SK-N-SH (cell line): ENCODE data around the gene GPD1L. TPM values are rescaled to one million over a fixed set of nuclear protein-coding genes. Genes with fewer than 3 reads are reported as not detected.

Source experiments
- CTCF ChIA-PET: fragments of 300-600, 350-600 bp; formaldehyde crosslinking; extraction: SDS; loops from one replicate; lab custom pipeline; 2021; lab: Yijun Ruan, JAX
- POLR2A ChIA-PET: fragments of 350-600 bp; sonication (Branson Sonifier 250); formaldehyde crosslinking; extraction: SDS; loops from one replicate; lab custom pipeline; 2020; ENCODE audit warnings: antibody characterized with exemption, inconsistent platforms; lab: Yijun Ruan, JAX
- DNase-seq: peaks from one replicate; pipeline ENCODE4 v3.0.0; 2012
- H2AFZ ChIP-seq: fragments of 200-600 bp; sonication (generic); 2 replicates; pipeline ENCODE4 v1.8.1; 2016; ENCODE audit warnings: antibody characterized with exemption, mild to moderate bottlenecking, low read depth
- H3F3A ChIP-seq: fragments of 200-600 bp; sonication (generic); replicated peaks from 2 replicates; pipeline ENCODE3; 2016; ENCODE audit warnings: antibody characterized with exemption, mild to moderate bottlenecking; ENCODE audit not compliant: insufficient read depth
- H3K27ac ChIP-seq, 2 experiments: fragments of 200-500 bp in 1 of 2; fragments of 200-600 bp in 1 of 2; sonication (Bioruptor generic) in 1 of 2; sonication (generic), shearing (Covaris generic) in 1 of 2; 2 replicates each; pipeline versions ENCODE4 v1.5.1 to v1.6.1; 2014 to 2016; ENCODE audit warnings: low read depth in 2 of 2, inconsistent platforms in 1 of 2, low read length in 1 of 2, mild to moderate bottlenecking in 1 of 2, mixed read lengths in 1 of 2
- H3K27me3 ChIP-seq: fragments of 200-600 bp; sonication (generic), shearing (Covaris generic); 2 replicates; pipeline ENCODE4 v1.6.1; 2016; ENCODE audit warnings: mixed run types; ENCODE audit not compliant: insufficient read depth
- H3K36me3 ChIP-seq, 2 experiments: fragments of 200-500 bp in 1 of 2; fragments of 200-600 bp in 1 of 2; sonication (Bioruptor generic) in 1 of 2; sonication (generic) in 1 of 2; replicated peaks in 1 of 2; 2 replicates each; pipeline versions ENCODE3 to v1.5.1; 2014 to 2016; ENCODE audit warnings: low read length in 1 of 2, mild to moderate bottlenecking in 1 of 2; ENCODE audit not compliant: insufficient read depth in 2 of 2, control insufficient read depth in 1 of 2
- H3K4me1 ChIP-seq, 2 experiments: fragments of 200-500 bp in 1 of 2; fragments of 200-600 bp in 1 of 2; sonication (Bioruptor generic) in 1 of 2; sonication (generic), shearing (Covaris generic) in 1 of 2; 2 replicates each; pipeline versions ENCODE4 v1.5.1 to v1.6.1; 2014 to 2016; ENCODE audit warnings: low read depth in 1 of 2, low read length in 1 of 2, mixed run types in 1 of 2; ENCODE audit not compliant: insufficient read depth in 2 of 2, control insufficient read depth in 1 of 2
- H3K4me2 ChIP-seq: fragments of 200-600 bp; sonication (generic), shearing (Covaris generic); 2 replicates; pipeline ENCODE4 v1.6.1; 2017; ENCODE audit warnings: mixed run types
- H3K4me3 ChIP-seq, 2 experiments: fragments of 200-500 bp in 1 of 2; fragments of 200-600 bp in 1 of 2; sonication (Bioruptor generic) in 1 of 2; sonication (generic), shearing (Covaris generic) in 1 of 2; 2 replicates each; pipeline versions ENCODE4 v1.5.1 to v1.8.1; 2014 to 2016; ENCODE audit warnings: low read depth in 2 of 2, inconsistent platforms in 1 of 2, low read length in 1 of 2, mild to moderate bottlenecking in 1 of 2, mixed read lengths in 1 of 2, moderate library complexity in 1 of 2
- H3K79me2 ChIP-seq: fragments of 200-600 bp; sonication (generic); 2 replicates; pipeline ENCODE4 v1.8.1; 2017; ENCODE audit warnings: mild to moderate bottlenecking; ENCODE audit not compliant: insufficient read depth
- H3K9ac ChIP-seq: fragments of 200-600 bp; sonication (generic); 2 replicates; pipeline ENCODE4 v1.6.1; 2017; ENCODE audit warnings: mixed run types
- H3K9me2 ChIP-seq: fragments of 200-600 bp; sonication (generic); 2 replicates; pipeline ENCODE4 v1.6.1; 2017; ENCODE audit warnings: mixed run types
- H3K9me3 ChIP-seq: fragments of 200-600 bp; sonication (generic); 2 replicates; pipeline ENCODE4 v1.6.1; 2017; ENCODE audit warnings: mixed run types, mild to moderate bottlenecking, moderate library complexity
- H4K20me1 ChIP-seq: fragments of 200-600 bp; sonication (generic); 2 replicates; pipeline ENCODE4 v1.6.1; 2017; ENCODE audit warnings: mild to moderate bottlenecking, mixed run types; ENCODE audit not compliant: insufficient read depth
- EZH2phosphoT487 ChIP-seq: fragments of 200-600 bp; sonication (generic); IDR thresholded peaks from 2 replicates; pipeline ENCODE4 v1.6.1; 2017; ENCODE audit warnings: low read depth, mixed run types, mild to moderate bottlenecking, antibody characterized with exemption, moderate library complexity, borderline replicate concordance
- GABPA ChIP-seq: IDR thresholded peaks from 2 replicates; pipeline ENCODE4 v1.4.0; 2012; ENCODE audit warnings: low read depth, mild to moderate bottlenecking
- GATA2 ChIP-seq: sonication (generic); formaldehyde crosslinking; IDR thresholded peaks from 2 replicates; pipeline ENCODE4 v1.5.0; 2020; ENCODE audit warnings: mild to moderate bottlenecking, missing genetic modification reagents
- JUND ChIP-seq: IDR thresholded peaks from 2 replicates; pipeline ENCODE4 v1.4.0; 2012
- MEF2A ChIP-seq: IDR thresholded peaks from 2 replicates; pipeline ENCODE4 v1.4.0; 2012; ENCODE audit warnings: low read depth, borderline replicate concordance
- MXI1 ChIP-seq: IDR thresholded peaks from 2 replicates; pipeline ENCODE4 v1.6.1; 2012; ENCODE audit warnings: mild to moderate bottlenecking, low read depth, low read length, improper control_type of control experiment
- NFIC ChIP-seq: IDR thresholded peaks from 2 replicates; pipeline ENCODE4 v1.4.0; 2012; ENCODE audit warnings: borderline replicate concordance
- POLR2AphosphoS5 ChIP-seq: IDR thresholded peaks from 2 replicates; pipeline ENCODE4 v1.6.1; 2012; ENCODE audit warnings: low read depth, low read length
- RAD21 ChIP-seq: IDR thresholded peaks from 2 replicates; pipeline ENCODE4 v1.6.1; 2012; ENCODE audit warnings: mild to moderate bottlenecking, low read length
- RCOR1 ChIP-seq: fragments of 150-350 bp; IDR thresholded peaks from 2 replicates; pipeline ENCODE4 v1.6.1; 2017; ENCODE audit warnings: antibody characterized with exemption, low read length
- RXRA ChIP-seq: IDR thresholded peaks from 2 replicates; pipeline ENCODE4 v1.4.0; 2012; ENCODE audit warnings: low read depth, mild to moderate bottlenecking, borderline replicate concordance
- TCF12 ChIP-seq: IDR thresholded peaks from 2 replicates; pipeline ENCODE4 v1.4.0; 2012
- TEAD4 ChIP-seq: IDR thresholded peaks from 2 replicates; pipeline ENCODE4 v1.4.0; 2012; ENCODE audit warnings: mild to moderate bottlenecking, borderline replicate concordance; ENCODE audit not compliant: insufficient read depth
- YY1 ChIP-seq: IDR thresholded peaks from 2 replicates; pipeline ENCODE4 v1.4.0; 2012; ENCODE audit warnings: low read depth, mild to moderate bottlenecking
- WGBS: methylation state at CpG from one replicate; pipeline ENCODE4 v1.1.6; 2017; ENCODE audit warnings: low lambda C conversion rate; 5-methylcytosine and 5-hydroxymethylcytosine counted together
- polyA plus RNA-seq, 3 experiments: library from polyadenylated mRNA; depleted of rRNA; stranded (reverse); fragments of >200 nt; gene quantifications; 2 replicates each; pipeline ENCODE4 v1.2.3, GENCODE V29; 2012
- TF ChIP-seq, protein P1 (sequence below): IDR thresholded peaks from 2 replicates; pipeline ENCODE4 v1.4.0; 2012; ENCODE audit warnings: low read depth
- TF ChIP-seq, protein P2 (sequence below): IDR thresholded peaks from 2 replicates; pipeline ENCODE4; 2012
- TF ChIP-seq, protein P3 (sequence below): IDR thresholded peaks from 2 replicates; pipeline ENCODE4 v1.4.0; 2012; ENCODE audit warnings: low read depth, borderline replicate concordance
- TF ChIP-seq, protein P4 (sequence below): fragments of 150-350 bp; IDR thresholded peaks from 2 replicates; pipeline ENCODE4 v1.6.1; 2016; ENCODE audit warnings: mild to moderate bottlenecking, low read depth, low read length

The GPD1L gene
- polyA plus RNA-seq, 1 of the 3 experiments (the other 2 are of a cell fraction), result 6.1 TPM

DNA sequence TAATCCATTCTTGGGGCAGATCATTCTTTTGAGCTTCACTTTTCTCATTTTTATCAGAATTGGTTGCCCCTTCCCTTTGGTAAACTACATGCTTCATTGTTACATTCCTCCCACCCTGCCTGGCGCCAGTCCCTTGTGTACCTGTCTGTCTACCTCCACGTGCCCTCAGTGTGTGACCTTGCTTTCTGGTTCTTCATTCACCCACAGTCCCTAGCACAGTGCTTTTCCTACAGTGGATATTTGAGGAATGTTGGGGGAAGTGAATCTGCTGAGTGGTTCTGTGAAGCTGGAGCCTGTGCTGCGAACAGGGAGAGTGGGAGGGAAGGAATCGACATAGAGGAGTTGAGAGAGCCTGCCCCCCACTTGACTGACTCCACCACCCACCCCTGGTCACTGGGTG lies 23.4 kb downstream of the GPD1L start:
- Histone ChIP-seq H3K4me1 (no peaks in the 10 kb centered on the region; a peak in 1 of 4 replicates), H3K79me2 (no peaks in the 10 kb centered on the region), H3F3A (no peaks in the 10 kb centered on the region), H3K9ac (no peak overlapping the region), H4K20me1 (no peaks in the 10 kb centered on the region)
- no peak for DNase-seq
- TF ChIP-seq MXI1 (no peak), POLR2AphosphoS5 (no peak), YY1 (no peak), GATA2 (no peak), GABPA (no peak), NFIC (no peak), TCF12 (no peak), JUND (no peak), EZH2phosphoT487 (no peak), TEAD4 (no peak), RCOR1 (no peak), RAD21 (no peak), MEF2A (no peak), RXRA (no peak)
- TF ChIP-seq, protein P1, sequence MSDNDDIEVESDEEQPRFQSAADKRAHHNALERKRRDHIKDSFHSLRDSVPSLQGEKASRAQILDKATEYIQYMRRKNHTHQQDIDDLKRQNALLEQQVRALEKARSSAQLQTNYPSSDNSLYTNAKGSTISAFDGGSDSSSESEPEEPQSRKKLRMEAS, result no peak
- TF ChIP-seq, protein P2, sequence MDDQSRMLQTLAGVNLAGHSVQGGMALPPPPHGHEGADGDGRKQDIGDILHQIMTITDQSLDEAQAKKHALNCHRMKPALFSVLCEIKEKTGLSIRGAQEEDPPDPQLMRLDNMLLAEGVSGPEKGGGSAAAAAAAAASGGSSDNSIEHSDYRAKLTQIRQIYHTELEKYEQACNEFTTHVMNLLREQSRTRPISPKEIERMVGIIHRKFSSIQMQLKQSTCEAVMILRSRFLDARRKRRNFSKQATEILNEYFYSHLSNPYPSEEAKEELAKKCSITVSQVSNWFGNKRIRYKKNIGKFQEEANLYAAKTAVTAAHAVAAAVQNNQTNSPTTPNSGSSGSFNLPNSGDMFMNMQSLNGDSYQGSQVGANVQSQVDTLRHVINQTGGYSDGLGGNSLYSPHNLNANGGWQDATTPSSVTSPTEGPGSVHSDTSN, result no peak
- TF ChIP-seq, protein P3, sequence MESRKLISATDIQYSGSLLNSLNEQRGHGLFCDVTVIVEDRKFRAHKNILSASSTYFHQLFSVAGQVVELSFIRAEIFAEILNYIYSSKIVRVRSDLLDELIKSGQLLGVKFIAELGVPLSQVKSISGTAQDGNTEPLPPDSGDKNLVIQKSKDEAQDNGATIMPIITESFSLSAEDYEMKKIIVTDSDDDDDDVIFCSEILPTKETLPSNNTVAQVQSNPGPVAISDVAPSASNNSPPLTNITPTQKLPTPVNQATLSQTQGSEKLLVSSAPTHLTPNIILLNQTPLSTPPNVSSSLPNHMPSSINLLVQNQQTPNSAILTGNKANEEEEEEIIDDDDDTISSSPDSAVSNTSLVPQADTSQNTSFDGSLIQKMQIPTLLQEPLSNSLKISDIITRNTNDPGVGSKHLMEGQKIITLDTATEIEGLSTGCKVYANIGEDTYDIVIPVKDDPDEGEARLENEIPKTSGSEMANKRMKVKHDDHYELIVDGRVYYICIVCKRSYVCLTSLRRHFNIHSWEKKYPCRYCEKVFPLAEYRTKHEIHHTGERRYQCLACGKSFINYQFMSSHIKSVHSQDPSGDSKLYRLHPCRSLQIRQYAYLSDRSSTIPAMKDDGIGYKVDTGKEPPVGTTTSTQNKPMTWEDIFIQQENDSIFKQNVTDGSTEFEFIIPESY, result no peak
- TF ChIP-seq, protein P4, sequence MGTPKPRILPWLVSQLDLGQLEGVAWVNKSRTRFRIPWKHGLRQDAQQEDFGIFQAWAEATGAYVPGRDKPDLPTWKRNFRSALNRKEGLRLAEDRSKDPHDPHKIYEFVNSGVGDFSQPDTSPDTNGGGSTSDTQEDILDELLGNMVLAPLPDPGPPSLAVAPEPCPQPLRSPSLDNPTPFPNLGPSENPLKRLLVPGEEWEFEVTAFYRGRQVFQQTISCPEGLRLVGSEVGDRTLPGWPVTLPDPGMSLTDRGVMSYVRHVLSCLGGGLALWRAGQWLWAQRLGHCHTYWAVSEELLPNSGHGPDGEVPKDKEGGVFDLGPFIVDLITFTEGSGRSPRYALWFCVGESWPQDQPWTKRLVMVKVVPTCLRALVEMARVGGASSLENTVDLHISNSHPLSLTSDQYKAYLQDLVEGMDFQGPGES, result no peak
- TF ChIP-seq, all 33 proteins: peak for 0
- no peak overlapping the region for H3K27ac ChIP-seq
- H3K4me3 ChIP-seq, result no peak overlapping the region
- ChIA-PET POLR2A (no interaction called here), CTCF (interaction anchor here (1.1 to 2.9 kb wide), 2 partner anchors 14 to 110 kb away, joined by 3 to 11 read pairs; no protein-coding TSS in a partner anchor)
- H3K27me3 ChIP-seq, result no peaks in the 10 kb centered on the region
- WGBS, result 94% methylated on average over 4 of the region's 4 CpGs
- no peaks in the 10 kb centered on the region for H3K9me2 ChIP-seq
- H3K4me2 ChIP-seq, result no peak overlapping the region
- H3K36me3 ChIP-seq, result no peaks in the 10 kb centered on the region
- no peaks in the 10 kb centered on the region for H3K9me3 ChIP-seq
- H2AFZ ChIP-seq, result no peak overlapping the region
